Upper lobe of left lung (tissue), 6 donors: Measurements from ENCODE around the gene DCP1A. TPM values are rescaled to one million over a fixed set of nuclear protein-coding genes. Genes with fewer than 3 reads are reported as not detected.
"Not testable (repeated sequence)": the region's sequence is repeated elsewhere in the genome, so short reads cannot be mapped to it uniquely, and the experiment has no call there.

Experiments
- ATAC-seq, 2 donors: fragments of 200-7000 bp; cut with Tn5 transposase; one replicate each; pipeline ENCODE4 v1.9.1; 2022; ENCODE audit warnings: mild to moderate bottlenecking in 2 of 2, moderate library complexity in 2 of 2; ENCODE audit not compliant: low FRiP score in 2 of 2
- DNase-seq, 2 donors: peaks; one replicate each; pipeline ENCODE4 v3.0.0-alpha.2; 2019 to 2020
- H3K27ac ChIP-seq, 4 donors: fragments of 200-600 bp; sonication (generic); one replicate each; pipeline ENCODE4 v1.5.1; 2016 to 2019
- H3K27me3 ChIP-seq, 4 donors: fragments of 200-600 bp; sonication (generic); one replicate each; pipeline ENCODE4 v1.5.1; 2017 to 2019
- H3K36me3 ChIP-seq, 4 donors: fragments of 200-600 bp; sonication (generic); one replicate each; pipeline ENCODE4 v1.5.1; 2016 to 2019
- H3K4me1 ChIP-seq, 4 donors: fragments of 200-600 bp; sonication (generic); one replicate each; pipeline ENCODE4 v1.5.1; 2018 to 2019
- H3K4me3 ChIP-seq, 4 donors: fragments of 200-600 bp; sonication (generic); one replicate each; pipeline ENCODE4 v1.5.1; 2017 to 2019; ENCODE audit warnings: mild to moderate bottlenecking in 2 of 4, moderate library complexity in 1 of 4
- H3K9me3 ChIP-seq, 4 donors: fragments of 200-600 bp; sonication (generic); one replicate each; pipeline ENCODE4 v1.5.1; 2018 to 2019
- CTCF ChIP-seq, 6 experiments: fragments of 450-650 bp in 4 of 6; fragments of 200-600 bp in 2 of 6; sonication (generic) in 2 of 6; IDR thresholded peaks; one replicate each; pipeline ENCODE4 v1.5.1; 2016 to 2019; ENCODE audit warnings: antibody characterized with exemption in 6 of 6
- EP300 ChIP-seq, 4 donors: sonication (generic); formaldehyde crosslinking; IDR thresholded peaks; one replicate each; pipeline ENCODE4 v1.5.1; 2017; ENCODE audit warnings: antibody characterized with exemption in 4 of 4, control low read depth in 2 of 4
- POLR2A ChIP-seq, 4 donors: fragments of 450-650 bp; IDR thresholded peaks; one replicate each; pipeline ENCODE4 v1.5.1; 2016 to 2017; ENCODE audit warnings: antibody characterized with exemption in 4 of 4, mild to moderate bottlenecking in 2 of 4
- POLR2AphosphoS5 ChIP-seq, 2 donors: sonication (generic); formaldehyde crosslinking; IDR thresholded peaks; one replicate each; pipeline ENCODE4 v1.5.1; 2017; ENCODE audit warnings: antibody characterized with exemption in 2 of 2
- WGBS, 2 donors: methylation state at CpG; one replicate each; pipeline ENCODE4 v1.1.5; 2017 to 2018; 5-methylcytosine and 5-hydroxymethylcytosine counted together
- total RNA-seq, 6 donors: library from RNA; depleted of rRNA in 4 of 6; stranded (reverse); fragments of >200 nt in 4 of 6; gene quantifications; one replicate each; pipeline versions ENCODE4 v1.1.0 to v1.2.1, GENCODE V29; 2016 to 2021
- donor health status: DM: no; HTN: no; CAD: no; lungs with moderate emphysema.
- donor health status: DM: no; HTN: yes; CAD: no; lungs with severe emphysema.

The DCP1A gene
- total RNA-seq, 6 donors from 2014 or later, result 12.2 to 21.1 (median 18.7) TPM

GRCh38 chr3:53278667-53279066 lies 68.7 kb downstream of the DCP1A start:
- TF ChIP-seq POLR2AphosphoS5 (IDR thresholded peaks at IDR 0.05) (no peak), CTCF (IDR thresholded peaks at IDR 0.05) (no peak), EP300 (IDR thresholded peaks at IDR 0.05) (no peak), POLR2A (IDR thresholded peaks at IDR 0.05) (no peak)
- H3K4me3 ChIP-seq, result no peak overlapping the region
- H3K9me3 ChIP-seq, result no peaks in the 10 kb centered on the region
- H3K27me3 ChIP-seq, result no peaks in the 10 kb centered on the region
- peaks cover 0 to 12% (median 6%) of the 10 kb centered on the region in 4 donors for H3K4me1 ChIP-seq
- 77 to 88% methylated on average over 4 of the region's 4 CpGs for whole genome bisulfite sequencing, 2 donors
- DNase-seq, result no peak
- H3K27ac ChIP-seq, result no peak overlapping the region
- ATAC-seq, result no peak
- H3K36me3 ChIP-seq, result peaks cover 0 to 8% (median 2%) of the 10 kb centered on the region in 4 donors

- DNase-seq, result no peak
- Histone ChIP-seq H3K27me3 (no peaks in the 10 kb centered on the region), H3K4me1 (peaks cover 10 to 25% (median 17%) of the 10 kb centered on the region in 4 donors), H3K36me3 (no peaks in the 10 kb centered on the region), H3K9me3 (no peaks in the 10 kb centered on the region), H3K27ac (peak overlapping the region in 3 of 4 donors; percentile 38 to 73 (median 56)), H3K4me3 (no peak overlapping the region)
- TF ChIP-seq POLR2AphosphoS5 (IDR thresholded peaks at IDR 0.05) (no peak), POLR2A (IDR thresholded peaks at IDR 0.05) (no peak), CTCF (IDR thresholded peaks at IDR 0.05) (no peak), EP300 (IDR thresholded peaks at IDR 0.05) (no peak)
- ATAC-seq, result peak in 1 of 2 donors; percentile 4
- WGBS, 2 donors, result 29 to 41% methylated on average over 4 to 5 of the region's 5 CpGs
Measured at GRCh38 chr3:53274938-53275605, 72.3 kb downstream of the DCP1A start.

GRCh38 chr3:53273146-53273670 lies 74.1 kb downstream of the DCP1A start:
- Histone ChIP-seq H3K27ac (peak overlapping the region in 1 of 4 donors; percentile 9), H3K4me3 (no peak overlapping the region), H3K4me1 (peaks cover 20 to 39% (median 27%) of the 10 kb centered on the region in 4 donors), H3K27me3 (no peaks in the 10 kb centered on the region), H3K9me3 (no peaks in the 10 kb centered on the region), H3K36me3 (no peaks in the 10 kb centered on the region)
- TF ChIP-seq POLR2A (IDR thresholded peaks at IDR 0.05) (no peak), POLR2AphosphoS5 (IDR thresholded peaks at IDR 0.05) (no peak), CTCF (IDR thresholded peaks at IDR 0.05) (no peak), EP300 (IDR thresholded peaks at IDR 0.05) (no peak)
- DNase-seq, result no peak
- no peak for ATAC-seq
- WGBS, 2 donors, result 82 to 83% methylated on average over 8 to 10 of the region's 10 CpGs

- 20 to 26% methylated on average over 5 to 12 of the region's 12 CpGs for WGBS, 2 donors
- TF ChIP-seq EP300 (IDR thresholded peaks at IDR 0.05), result peak in 1 of 4 donors; percentile 85
- peak; percentile 71 to 74 for TF ChIP-seq POLR2AphosphoS5 (IDR thresholded peaks at IDR 0.05)
- TF ChIP-seq POLR2A (IDR thresholded peaks at IDR 0.05), result peak in 1 of 4 donors; percentile 64
- TF ChIP-seq CTCF (IDR thresholded peaks at IDR 0.05), result peak in 1 of 6 experiments; percentile 36
- H3K27ac ChIP-seq, result peak overlapping the region; percentile 79 to 90 (median 86)
- no peaks in the 10 kb centered on the region for H3K36me3 ChIP-seq
- H3K4me1 ChIP-seq, result peaks cover 18 to 33% (median 25%) of the 10 kb centered on the region in 4 donors
- DNase-seq (peak; percentile 78 to 98), ATAC-seq (peak; percentile 91 to 95)
- no peaks in the 10 kb centered on the region for H3K9me3 ChIP-seq
- no peaks in the 10 kb centered on the region for H3K27me3 ChIP-seq
- H3K4me3 ChIP-seq, result peak overlapping the region in 2 of 4 donors; percentile 5 to 14
Measured at GRCh38 chr3:53269888-53270880, 77.2 kb downstream of the DCP1A start.

- H3K9me3 ChIP-seq, ATAC-seq, H3K4me3 ChIP-seq, H3K27me3 ChIP-seq, H3K36me3 ChIP-seq, DNase-seq: not testable (repeated sequence)
- peaks cover 17 to 27% (median 23%) of the 10 kb centered on the region in 4 donors for H3K4me1 ChIP-seq
- peak overlapping the region; percentile 79 to 90 (median 86) for H3K27ac ChIP-seq
- 86 to 88% methylated on average over 11 of the region's 11 CpGs for WGBS, 2 donors
Measured at GRCh38 chr3:53269193-53269592, 78.2 kb downstream of the DCP1A start.
